G401 (cell line): ENCODE measurements around the gene NUP98. TPM values are rescaled to one million over a fixed set of nuclear protein-coding genes. Genes with fewer than 3 reads are reported as not detected.

ENCODE experiments used
- DNase-seq: peaks from one replicate; pipeline ENCODE4 v3.0.0-alpha.2; 2015; ENCODE audit warnings: low spot score
- in situ Hi-C: cut with HindIII; loops from 2 replicates; pipeline ENCODE4 v1.10.0; 2016; ENCODE audit warnings: low sequenced_read_pairs, mixed read lengths
- total RNA-seq: library from RNA; depleted of rRNA; stranded (reverse); fragments of >200 nt; shearing (Covaris generic); gene quantifications from 2 replicates; pipeline ENCODE4 v1.2.3, GENCODE V29; 2014; rRNA removed

Gene NUP98
- total RNA-seq: 115 and 150 TPM in 2 replicates

- in situ Hi-C loops: loop anchor here (5.0 kb wide), 1 partner anchor 35 kb away; no protein-coding TSS in a partner anchor
- DNase-seq: peak; percentile 100
These were observed at the start of gene NUP98 for GRCh38 chr11:3797329-3798090. TSS of gene NUP98 (minus strand) at chr11:3797554. CDS start at chr11:3782117, 15,437 bp downstream.

- in situ Hi-C loops: no loop called here
- DNase-seq: no peak
These were observed 48.3 kb upstream of the NUP98 start for GRCh38 chr11:3845670-3846069.

- in situ Hi-C loops: no loop called here
- no peak for DNase-seq
These were observed 47.9 kb upstream of the NUP98 start for GRCh38 chr11:3845246-3845645.

GRCh38 chr11:3843326-3843725 lies 46.0 kb upstream of the NUP98 start:
- in situ Hi-C loops: no loop called here
- no peak for DNase-seq

GRCh38 chr11:3841426-3842350 lies 44.3 kb upstream of the NUP98 start:
- in situ Hi-C loops: no loop called here
- DNase-seq: peak; percentile 82

GRCh38 chr11:3840870-3841425 lies 43.6 kb upstream of the NUP98 start, which contains the start of gene RHOG:
TSS of gene RHOG (minus strand) at chr11:3840959. CDS start at chr11:3828138, 12,821 bp downstream.
- in situ Hi-C loops: no loop called here
- DNase-seq: peak; percentile 60

GRCh38 chr11:3840004-3840869 lies 42.9 kb upstream of the NUP98 start:
- DNase-seq: no peak
- in situ Hi-C loops: no loop called here

- no peak for DNase-seq
- in situ Hi-C loops: no loop called here
These were observed 41.1 kb upstream of the NUP98 start for GRCh38 chr11:3838504-3838903.

GRCh38 chr11:3837793-3838192 lies 40.4 kb upstream of the NUP98 start:
- no peak for DNase-seq
- in situ Hi-C loops: no loop called here

- in situ Hi-C loops: no loop called here
- DNase-seq: no peak
These were observed 39.5 kb upstream of the NUP98 start for GRCh38 chr11:3836903-3837302.

- in situ Hi-C loops: no loop called here
- no peak for DNase-seq
These were observed 38.4 kb upstream of the NUP98 start for GRCh38 chr11:3835751-3836150.

GRCh38 chr11:3834664-3835461 lies 37.5 kb upstream of the NUP98 start:
- in situ Hi-C loops: no loop called here
- DNase-seq: no peak

GRCh38 chr11:3834349-3834663 lies 37.0 kb upstream of the NUP98 start:
- no peak for DNase-seq
- in situ Hi-C loops: no loop called here

- in situ Hi-C loops: no loop called here
- no peak for DNase-seq
These were observed 36.1 kb upstream of the NUP98 start for GRCh38 chr11:3833449-3833848.

GRCh38 chr11:3832816-3833215 lies 35.5 kb upstream of the NUP98 start:
- in situ Hi-C loops: no loop called here
- DNase-seq: no peak

GRCh38 chr11:3831378-3832239 lies 34.3 kb upstream of the NUP98 start:
- DNase-seq: no peak
- in situ Hi-C loops: no loop called here

GRCh38 chr11:3830730-3831129 lies 33.4 kb upstream of the NUP98 start:
- DNase-seq: no peak
- in situ Hi-C loops: no loop called here
